ENCODE data around the gene DENND2A. TPM values are rescaled to one million over a fixed set of nuclear protein-coding genes. Genes with fewer than 3 reads are reported as not detected.

The DENND2A gene
- polyA plus RNA-seq, 2 of the 4 experiments (the other 2 are of a cell fraction) = 0.37 to 0.63 TPM

DNA sequence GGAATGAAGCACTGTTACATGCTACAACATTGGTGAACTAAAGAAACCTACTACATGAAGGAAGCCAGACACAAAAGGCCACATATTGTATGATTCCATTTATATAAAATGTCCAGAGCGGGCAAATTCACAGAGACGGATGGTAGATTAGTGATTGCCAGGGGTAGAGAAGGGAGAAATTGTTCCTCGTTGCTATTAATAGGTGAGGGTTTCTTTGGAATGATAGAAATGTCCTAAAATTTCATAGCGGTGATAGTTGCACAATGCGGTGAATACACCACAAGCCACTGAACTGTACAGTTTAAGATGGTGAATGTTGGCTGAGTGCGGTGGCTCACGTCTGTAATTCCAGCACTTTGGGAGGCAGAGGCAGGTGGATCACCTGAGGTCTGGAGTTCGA, 29.0 kb downstream of the DENND2A start:
- ATAC-seq = no peak
- Histone ChIP-seq H3K4me1 (no peaks in the 10 kb centered on the region), H3K4me2 (no peak overlapping the region), H3K4me3 (no peak overlapping the region), H3K27ac (no peak overlapping the region), H3K9me3 (no peaks in the 10 kb centered on the region)
- TF ChIP-seq ATOH8 (CRISPR knock-in tag; IDR thresholded peaks at IDR 0.05; ENCODE audit: low read depth) (no peak), JUN (IDR thresholded peaks at IDR 0.05) (no peak)
- ChIA-PET CTCF (interaction anchor here (0.9 kb wide), 1 partner anchor 41 kb away, joined by 3 read pairs; no protein-coding TSS in a partner anchor), POLR2A (no interaction called here)
- WGBS (ENCODE audit: missing lambda C conversion rate) = 89% methylated on average over 8 of the region's 8 CpGs
- no peak for FAIRE-seq
- no peak for DNase-seq (ENCODE audit: low read depth in 1 of 2, low spot score in 1 of 2)

DNA sequence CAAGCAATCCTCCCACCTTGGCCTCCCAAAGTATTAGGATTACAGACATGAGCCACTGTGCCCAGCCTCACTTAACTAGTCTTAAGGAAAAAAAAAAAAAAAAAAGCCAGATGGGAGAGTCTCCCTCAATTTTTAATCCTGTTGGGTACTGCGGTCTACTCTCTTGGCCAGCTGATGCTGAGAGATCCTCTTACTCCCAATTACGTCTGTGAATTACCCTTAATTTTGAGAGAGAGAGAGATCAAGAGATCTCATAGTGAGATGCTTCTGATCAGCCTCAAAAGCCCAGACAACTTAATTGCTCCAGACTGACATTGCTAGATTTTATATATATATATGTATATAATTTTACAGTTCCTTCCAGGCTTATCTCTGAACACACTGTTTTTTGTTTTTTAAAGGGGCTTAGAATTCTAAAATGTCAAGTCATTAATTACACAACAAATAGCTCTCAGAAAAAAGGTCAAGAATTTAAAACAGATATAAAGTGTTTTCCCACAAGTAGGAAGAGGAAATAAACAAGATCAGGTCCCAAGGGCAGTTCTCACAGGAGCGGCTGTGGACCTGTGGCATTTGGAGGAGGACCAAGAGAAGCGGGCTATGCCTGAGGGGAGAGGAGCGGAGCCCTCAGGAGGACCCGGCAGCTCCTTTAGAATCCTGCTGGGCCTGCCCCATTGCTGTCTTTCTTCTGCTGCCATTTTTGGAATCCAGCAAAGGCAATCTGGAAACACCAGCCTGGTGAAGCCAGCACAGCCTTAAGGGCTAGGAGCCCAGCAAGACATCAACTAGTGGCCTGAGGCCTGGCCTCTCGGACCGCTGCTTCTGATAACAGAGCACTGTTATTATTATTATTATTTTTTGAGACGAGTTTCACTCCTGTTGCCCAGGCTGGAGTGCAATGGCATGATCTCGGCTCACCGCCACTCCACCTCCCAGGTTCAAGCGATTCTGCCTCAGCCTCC, 30.1 kb downstream of the DENND2A start:
- ATAC-seq (no peak), DNase-seq (ENCODE audit: low read depth in 1 of 2, low spot score in 1 of 2) (no peak), FAIRE-seq (no peak)
- no peaks in the 10 kb centered on the region for H3K9me3 ChIP-seq
- no peaks in the 10 kb centered on the region for H3K4me1 ChIP-seq
- no peak overlapping the region for H3K27ac ChIP-seq
- POLR2A ChIA-PET = no interaction called here
- no peak overlapping the region for H3K4me2 ChIP-seq
- no peak for TF ChIP-seq ZFP36 (IDR thresholded peaks at IDR 0.05; ENCODE audit: borderline replicate concordance, partially characterized antibody)
- 84% methylated on average over 12 of the region's 12 CpGs for WGBS (ENCODE audit: missing lambda C conversion rate)
- H3K4me3 ChIP-seq = no peak overlapping the region
- CTCF ChIA-PET = interaction anchor here (0.9 to 1.8 kb wide), 5 partner anchors 14 to 92 kb away, joined by 3 to 7 read pairs (median 3); no protein-coding TSS in a partner anchor

GRCh38 chr7:140609646-140610045, 31.0 kb downstream of the DENND2A start:
- POLR2A ChIA-PET = no interaction called here
- Histone ChIP-seq H3K4me3 (no peak overlapping the region), H3K27ac (no peak overlapping the region), H3K4me1 (peaks cover 8% of the 10 kb centered on the region), H3K9me3 (no peaks in the 10 kb centered on the region), H3K4me2 (no peak overlapping the region)
- 87% methylated on average over 2 of the region's 2 CpGs for WGBS (ENCODE audit: missing lambda C conversion rate)
- TF ChIP-seq CHD2 (IDR thresholded peaks at IDR 0.05; ENCODE audit: low read length, partially characterized antibody) (no peak), SMC3 (IDR thresholded peaks at IDR 0.05) (no peak), RARB (CRISPR knock-in tag; IDR thresholded peaks at IDR 0.05) (no peak), ESRRA (IDR thresholded peaks at IDR 0.05; ENCODE audit: borderline replicate concordance, low read length) (no peak), TP53 (CRISPR knock-in tag; IDR thresholded peaks at IDR 0.05) (no peak), ZFP36 (IDR thresholded peaks at IDR 0.05; ENCODE audit: borderline replicate concordance, partially characterized antibody) (no peak), SREBF2 (IDR thresholded peaks at IDR 0.05) (no peak), ELK1 (IDR thresholded peaks at IDR 0.05; ENCODE audit: low read depth, low read length) (no peak), HMGXB4 (CRISPR knock-in tag; IDR thresholded peaks at IDR 0.05; ENCODE audit: borderline replicate concordance) (no peak), KDM1A (IDR thresholded peaks at IDR 0.05; ENCODE audit: low read depth) (no peak), GATA3 (IDR thresholded peaks at IDR 0.05; ENCODE audit: borderline replicate concordance) (no peak)
- CTCF ChIA-PET = interaction anchor here (0.9 to 1.8 kb wide), 5 partner anchors 13 to 92 kb away, joined by 3 to 7 read pairs (median 3); no protein-coding TSS in a partner anchor
- FAIRE-seq (no peak), ATAC-seq (no peak), DNase-seq (ENCODE audit: low read depth in 1 of 2, low spot score in 1 of 2) (no peak)

Data from A549 (cell line).